Thoracic aorta (tissue), 2 donors: ENCODE results near the gene RASD1. TPM values are rescaled to one million over a fixed set of nuclear protein-coding genes. Genes with fewer than 3 reads are reported as not detected.

Experiments
- ATAC-seq: fragments of 150-250 bp; one replicate; pipeline ENCODE4 v1.8.0; 2017; ENCODE audit warnings: low read depth; ENCODE audit not compliant: insufficient number of reproducible peaks, low FRiP score
- DNase-seq: peaks from one replicate; pipeline ENCODE4 v3.0.0-alpha.2; 2020; ENCODE audit warnings: low spot score
- H3K27ac ChIP-seq, 2 donors: fragments of 200-600 bp; sonication (generic); 1 replicate in 1 of 2; 2 replicates in 1 of 2; pipeline ENCODE4 v1.5.1; 2016; ENCODE audit warnings: mild to moderate bottlenecking in 2 of 2, moderate library complexity in 2 of 2
- H3K27me3 ChIP-seq: fragments of 200-600 bp; sonication (generic); replicated peaks from 2 replicates; pipeline ENCODE4 v1.6.0; 2016; ENCODE audit warnings: mild to moderate bottlenecking; ENCODE audit not compliant: insufficient read depth
- H3K36me3 ChIP-seq: fragments of 200-600 bp; sonication (generic); one replicate; pipeline ENCODE4 v1.5.1; 2016
- H3K4me1 ChIP-seq, 2 donors: fragments of 200-600 bp; sonication (generic); 1 replicate in 1 of 2; 2 replicates in 1 of 2; pipeline versions ENCODE4 v1.5.1 to v1.6.0; 2016; ENCODE audit warnings: low read depth in 2 of 2, mild to moderate bottlenecking in 1 of 2; ENCODE audit not compliant: control insufficient read depth in 1 of 2
- H3K4me3 ChIP-seq: fragments of 200-600 bp; sonication (generic); 2 replicates; pipeline ENCODE4 v1.5.1; 2016; ENCODE audit warnings: mild to moderate bottlenecking
- H3K9me3 ChIP-seq: fragments of 200-600 bp; sonication (generic); 2 replicates; pipeline ENCODE4 v1.5.1; 2016
- CTCF ChIP-seq: fragments of 200-600 bp; sonication (generic); IDR thresholded peaks from one replicate; pipeline ENCODE4 v1.5.1; 2019; ENCODE audit warnings: antibody characterized with exemption
- total RNA-seq, 2 donors: library from RNA; depleted of rRNA; stranded (reverse); fragments of >200 nt; gene quantifications; one replicate each; pipeline versions ENCODE4 v1.1.0 to v1.2.3, GENCODE V29; 2016

RASD1 gene
- total RNA-seq, 2 donors from 2014 or later = 23.0 to 28.9 TPM

GRCh38 chr17:17519886-17520285 lies 23.7 kb upstream of the RASD1 start:
- H3K27ac ChIP-seq = no peak overlapping the region
- no peaks in the 10 kb centered on the region for H3K4me1 ChIP-seq
- no peaks in the 10 kb centered on the region for H3K36me3 ChIP-seq
- no peak for TF ChIP-seq CTCF
- no peak overlapping the region for H3K4me3 ChIP-seq
- DNase-seq (no peak), ATAC-seq (no peak)
- H3K9me3 ChIP-seq = no peaks in the 10 kb centered on the region
- H3K27me3 ChIP-seq = no peaks in the 10 kb centered on the region

- no peak for TF ChIP-seq CTCF
- Histone ChIP-seq H3K27ac (no peak overlapping the region), H3K4me3 (no peak overlapping the region), H3K36me3 (no peaks in the 10 kb centered on the region), H3K9me3 (no peaks in the 10 kb centered on the region), H3K4me1 (no peaks in the 10 kb centered on the region), H3K27me3 (no peaks in the 10 kb centered on the region)
- ATAC-seq (no peak), DNase-seq (no peak)
Observed at GRCh38 chr17:17518951-17519350, 22.8 kb upstream of the RASD1 start.

GRCh38 chr17:17518014-17518413 lies 21.8 kb upstream of the RASD1 start:
- no peaks in the 10 kb centered on the region for H3K4me1 ChIP-seq
- no peak for DNase-seq
- no peak for ATAC-seq
- H3K27ac ChIP-seq = no peak overlapping the region
- H3K36me3 ChIP-seq = no peaks in the 10 kb centered on the region
- TF ChIP-seq CTCF = no peak
- H3K4me3 ChIP-seq = no peak overlapping the region
- no peaks in the 10 kb centered on the region for H3K9me3 ChIP-seq
- no peaks in the 10 kb centered on the region for H3K27me3 ChIP-seq

GRCh38 chr17:17516941-17517720 lies 20.9 kb upstream of the RASD1 start:
- no peaks in the 10 kb centered on the region for H3K9me3 ChIP-seq
- peaks cover 2 to 5% of the 10 kb centered on the region in 2 donors for H3K4me1 ChIP-seq
- no peak overlapping the region for H3K27ac ChIP-seq
- H3K36me3 ChIP-seq = no peaks in the 10 kb centered on the region
- DNase-seq (no peak), ATAC-seq (no peak)
- H3K4me3 ChIP-seq = no peak overlapping the region
- no peak for TF ChIP-seq CTCF
- no peaks in the 10 kb centered on the region for H3K27me3 ChIP-seq

- TF ChIP-seq CTCF = no peak
- no peak for ATAC-seq
- Histone ChIP-seq H3K4me1 (peaks cover 3 to 9% of the 10 kb centered on the region in 2 donors), H3K4me3 (no peak overlapping the region), H3K36me3 (no peaks in the 10 kb centered on the region), H3K27ac (no peak overlapping the region), H3K27me3 (no peaks in the 10 kb centered on the region), H3K9me3 (no peaks in the 10 kb centered on the region)
- no peak for DNase-seq
Observed at GRCh38 chr17:17515934-17516930, 20.0 kb upstream of the RASD1 start.
